Measurements from ENCODE around the gene SEPTIN11.
"Not testable (repeated sequence)": the region's sequence is repeated elsewhere in the genome, so short reads cannot be mapped to it uniquely, and the experiment has no call there.

- TF ChIP-seq, protein P1, sequence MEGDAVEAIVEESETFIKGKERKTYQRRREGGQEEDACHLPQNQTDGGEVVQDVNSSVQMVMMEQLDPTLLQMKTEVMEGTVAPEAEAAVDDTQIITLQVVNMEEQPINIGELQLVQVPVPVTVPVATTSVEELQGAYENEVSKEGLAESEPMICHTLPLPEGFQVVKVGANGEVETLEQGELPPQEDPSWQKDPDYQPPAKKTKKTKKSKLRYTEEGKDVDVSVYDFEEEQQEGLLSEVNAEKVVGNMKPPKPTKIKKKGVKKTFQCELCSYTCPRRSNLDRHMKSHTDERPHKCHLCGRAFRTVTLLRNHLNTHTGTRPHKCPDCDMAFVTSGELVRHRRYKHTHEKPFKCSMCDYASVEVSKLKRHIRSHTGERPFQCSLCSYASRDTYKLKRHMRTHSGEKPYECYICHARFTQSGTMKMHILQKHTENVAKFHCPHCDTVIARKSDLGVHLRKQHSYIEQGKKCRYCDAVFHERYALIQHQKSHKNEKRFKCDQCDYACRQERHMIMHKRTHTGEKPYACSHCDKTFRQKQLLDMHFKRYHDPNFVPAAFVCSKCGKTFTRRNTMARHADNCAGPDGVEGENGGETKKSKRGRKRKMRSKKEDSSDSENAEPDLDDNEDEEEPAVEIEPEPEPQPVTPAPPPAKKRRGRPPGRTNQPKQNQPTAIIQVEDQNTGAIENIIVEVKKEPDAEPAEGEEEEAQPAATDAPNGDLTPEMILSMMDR (IDR thresholded peaks at IDR 0.05): not testable (repeated sequence)
- not testable (repeated sequence) for TF ChIP-seq POLR2A (IDR thresholded peaks at IDR 0.05)
Measured at GRCh38 chr4:76963927-76964326, 14.4 kb downstream of the SEPTIN11 start.
